T-cell (primary cell): ENCODE results near the gene UTP14A. TPM values are rescaled to one million over a fixed set of nuclear protein-coding genes. Genes with fewer than 3 reads are reported as not detected.

Source experiments
- ATAC-seq, 4 experiments: fragments of 200-7000 bp in 3 of 4; fragments of 150-1000 bp in 1 of 4; cut with Tn5 transposase; replicated peaks in 1 of 4; 1 replicate in 3 of 4; 2 replicates in 1 of 4; pipeline ENCODE4 v1.10.0; 2021; ENCODE audit warnings: moderate library complexity in 3 of 4, mild to moderate bottlenecking in 2 of 4, moderate number of reproducible peaks in 1 of 4
- CTCF ChIA-PET, 2 donors: fragments of 300-600 bp; sonication (Branson Sonifier 250); formaldehyde crosslinking; loops; one replicate each; lab custom pipeline; 2022; ENCODE audit warnings: antibody characterized with exemption in 2 of 2; lab: Charles Lee
- POLR2A ChIA-PET, 2 donors: fragments of 300-600 bp; sonication (Branson Sonifier 250); formaldehyde crosslinking; loops; one replicate each; lab custom pipeline; 2022; ENCODE audit warnings: antibody characterized with exemption in 2 of 2; lab: Charles Lee
- DNase-seq, 35 experiments: peaks; one replicate each; pipeline versions ENCODE4 v3.0.0 to v3.0.0-alpha.2; 2013 to 2023
- H3K27ac ChIP-seq: one replicate; pipeline ENCODE4 v1.5.1; 2013; ENCODE audit warnings: low read length
- H3K27me3 ChIP-seq, 2 experiments: replicated peaks in 1 of 2; 1 replicate in 1 of 2; 2 replicates in 1 of 2; pipeline versions ENCODE4 v1.6.1 to v1.7.0; 2013; ENCODE audit warnings: low read length in 1 of 2, mixed read lengths in 1 of 2; ENCODE audit not compliant: control insufficient read depth in 2 of 2, insufficient read depth in 2 of 2; ENCODE audit errors: extremely low read depth in 1 of 2
- H3K36me3 ChIP-seq, 2 donors: 1 replicate in 1 of 2; 2 replicates in 1 of 2; pipeline versions ENCODE4 v1.6.1 to v1.7.0; 2013; ENCODE audit warnings: low read length in 1 of 2; ENCODE audit not compliant: control insufficient read depth in 2 of 2, insufficient read depth in 1 of 2; ENCODE audit errors: extremely low read depth in 1 of 2
- H3K4me1 ChIP-seq, 2 experiments: 1 replicate in 1 of 2; 2 replicates in 1 of 2; pipeline versions ENCODE4 v1.6.1 to v1.7.0; 2013; ENCODE audit warnings: low read length in 2 of 2, mixed read lengths in 1 of 2; ENCODE audit not compliant: insufficient read depth in 2 of 2, control insufficient read depth in 1 of 2; ENCODE audit errors: extremely low read depth in 1 of 2
- H3K4me3 ChIP-seq, 2 donors: 1 replicate in 1 of 2; 2 replicates in 1 of 2; pipeline versions ENCODE4 v1.5.1 to v1.7.0; 2013; ENCODE audit warnings: mild to moderate bottlenecking in 2 of 2, low read length in 1 of 2, moderate library complexity in 1 of 2; ENCODE audit not compliant: control insufficient read depth in 1 of 2; ENCODE audit errors: extremely low read depth in 1 of 2
- H3K9me3 ChIP-seq: 2 replicates; pipeline ENCODE4 v1.7.0; 2013
- H3K27ac Mint-ChIP-seq, 2 donors: one replicate each; pipeline ENCODE4 v1.8.0; 2020 to 2021; ENCODE audit warnings: mild to moderate bottlenecking in 2 of 2, mixed read lengths in 2 of 2
- H3K27me3 Mint-ChIP-seq, 2 donors: one replicate each; pipeline ENCODE4 v1.8.0; 2021 to 2022; ENCODE audit warnings: mixed read lengths in 2 of 2
- H3K36me3 Mint-ChIP-seq: one replicate; pipeline ENCODE4 v1.8.0; 2021; ENCODE audit warnings: mixed read lengths
- H3K4me1 Mint-ChIP-seq, 3 donors: one replicate each; pipeline ENCODE4 v1.8.0; 2020 to 2022; ENCODE audit warnings: mixed read lengths in 3 of 3, mild to moderate bottlenecking in 1 of 3
- H3K4me3 Mint-ChIP-seq, 3 donors: one replicate each; pipeline ENCODE4 v1.8.0; 2020 to 2022; ENCODE audit warnings: mild to moderate bottlenecking in 3 of 3, mixed read lengths in 3 of 3, moderate library complexity in 3 of 3
- H3K9me3 Mint-ChIP-seq, 3 donors: one replicate each; pipeline ENCODE4 v1.8.0; 2020 to 2022; ENCODE audit warnings: mixed read lengths in 3 of 3
- WGBS: methylation state at CpG from one replicate; pipeline ENCODE4 v1.1.5; 2013; ENCODE audit warnings: missing lambda C conversion rate; ENCODE audit not compliant: insufficient coverage; 5-methylcytosine and 5-hydroxymethylcytosine counted together
- total RNA-seq, 35 experiments: library from RNA in 6 of 35; stranded (reverse) in 6 of 35; fragments of 120-200 nt in 1 of 35; gene quantifications; one replicate each; pipeline versions ENCODE4 v1.2.1 to v1.2.4 and lab custom pipeline; 2013 to 2026

UTP14A gene
- total RNA-seq, 5 donors from 2014 or later (not counting 1 experiment from before 2014, with no cell fraction given): 10.7 to 21.7 (median 18.7) TPM

- Mint-ChIP-seq H3K27me3 (no peaks in the 10 kb centered on the region), H3K36me3 (no peaks in the 10 kb centered on the region), H3K27ac (peak overlapping the region; percentile 58 to 66), H3K4me1 (peaks cover 15 to 34% (median 21%) of the 10 kb centered on the region in 3 donors), H3K9me3 (no peaks in the 10 kb centered on the region), H3K4me3 (peak overlapping the region in 1 of 3 donors; percentile 68)
- CTCF ChIA-PET: no interaction called here
- Histone ChIP-seq H3K27me3 (no peaks in the 10 kb centered on the region), H3K4me1 (peaks cover 5 to 34% of the 10 kb centered on the region in 2 experiments), H3K9me3 (no peaks in the 10 kb centered on the region), H3K36me3 (no peaks in the 10 kb centered on the region), H3K27ac (no peak overlapping the region), H3K4me3 (no peak overlapping the region)
- WGBS: no CpG with 5 or more reads among the region's 13 CpGs
- no peak for DNase-seq
- ATAC-seq: no peak
- POLR2A ChIA-PET: no interaction called here
These were observed 53.0 kb downstream of the UTP14A start for GRCh38 chrX:129958814-129959492.

- peaks cover 15 to 34% (median 21%) of the 10 kb centered on the region in 3 donors for H3K4me1 Mint-ChIP-seq
- CTCF ChIA-PET: no interaction called here
- Histone ChIP-seq H3K27ac (no peak overlapping the region), H3K36me3 (no peaks in the 10 kb centered on the region), H3K4me1 (peaks cover 5 to 34% of the 10 kb centered on the region in 2 experiments), H3K4me3 (no peak overlapping the region), H3K9me3 (no peaks in the 10 kb centered on the region), H3K27me3 (no peaks in the 10 kb centered on the region)
- no peak overlapping the region for H3K27ac Mint-ChIP-seq
- POLR2A ChIA-PET: no interaction called here
- no peaks in the 10 kb centered on the region for H3K36me3 Mint-ChIP-seq
- DNase-seq (no peak), ATAC-seq (no peak)
- H3K27me3 Mint-ChIP-seq: no peaks in the 10 kb centered on the region
- H3K4me3 Mint-ChIP-seq: no peak overlapping the region
- WGBS: 94% methylated on average over 3 of the region's 19 CpGs
- H3K9me3 Mint-ChIP-seq: no peaks in the 10 kb centered on the region
These were observed 53.5 kb downstream of the UTP14A start for GRCh38 chrX:129959493-129959832.

- POLR2A ChIA-PET: interaction anchor here (0.6 kb wide), 4 partner anchors 14 to 66 kb away, joined by 3 read pairs; no protein-coding TSS in a partner anchor
- H3K4me3 Mint-ChIP-seq: peak overlapping the region; percentile 64 to 75 (median 74)
- no peaks in the 10 kb centered on the region for H3K27me3 ChIP-seq
- DNase-seq (peak in 32 of 35 experiments; percentile 30 to 69 (median 50)), ATAC-seq (peak; percentile 88 to 92 (median 90))
- H3K36me3 Mint-ChIP-seq: no peaks in the 10 kb centered on the region
- H3K4me3 ChIP-seq: peak overlapping the region; percentile 43 to 52
- 42% methylated on average over 2 of the region's 26 CpGs for WGBS
- peaks cover 5 to 34% of the 10 kb centered on the region in 2 experiments for H3K4me1 ChIP-seq
- CTCF ChIA-PET: interaction anchor here (0.5 to 2.0 kb wide), 4 partner anchors 36 to 68 kb away, joined by 3 to 8 read pairs (median 4); no protein-coding TSS in a partner anchor
- H3K27me3 Mint-ChIP-seq: no peaks in the 10 kb centered on the region
- H3K36me3 ChIP-seq: no peaks in the 10 kb centered on the region
- peak overlapping the region; percentile 79 for H3K27ac ChIP-seq
- H3K27ac Mint-ChIP-seq: peak overlapping the region; percentile 90 to 92
- peaks cover 15 to 30% (median 19%) of the 10 kb centered on the region in 3 donors for H3K4me1 Mint-ChIP-seq
- H3K9me3 ChIP-seq: no peaks in the 10 kb centered on the region
- H3K9me3 Mint-ChIP-seq: no peaks in the 10 kb centered on the region
These were observed 55.5 kb downstream of the UTP14A start for GRCh38 chrX:129961180-129962083.

GRCh38 chrX:129963729-129964128, 57.8 kb downstream of the UTP14A start:
- H3K27ac ChIP-seq: no peak overlapping the region
- POLR2A ChIA-PET: no interaction called here
- 100% methylated on average over 2 of the region's 8 CpGs for WGBS
- H3K27me3 ChIP-seq: no peaks in the 10 kb centered on the region
- no peak for ATAC-seq
- no peak for DNase-seq
- H3K4me1 ChIP-seq: peaks cover 5 to 20% of the 10 kb centered on the region in 2 experiments
- CTCF ChIA-PET: no interaction called here
- H3K9me3 ChIP-seq: no peaks in the 10 kb centered on the region
- H3K36me3 Mint-ChIP-seq: no peaks in the 10 kb centered on the region
- peaks cover 9 to 16% (median 15%) of the 10 kb centered on the region in 3 donors for H3K4me1 Mint-ChIP-seq
- no peaks in the 10 kb centered on the region for H3K36me3 ChIP-seq
- H3K27me3 Mint-ChIP-seq: no peaks in the 10 kb centered on the region
- no peak overlapping the region for H3K4me3 Mint-ChIP-seq
- no peaks in the 10 kb centered on the region for H3K9me3 Mint-ChIP-seq
- no peak overlapping the region for H3K4me3 ChIP-seq
- no peak overlapping the region for H3K27ac Mint-ChIP-seq

GRCh38 chrX:129965166-129965565, 59.2 kb downstream of the UTP14A start:
- peaks cover 9 to 15% (median 13%) of the 10 kb centered on the region in 3 donors for H3K4me1 Mint-ChIP-seq
- ChIA-PET CTCF (no interaction called here), POLR2A (interaction anchor here in 1 of 2 donors (0.5 kb wide), 1 partner anchor 27 kb away, joined by 5 read pairs; no protein-coding TSS in a partner anchor)
- ATAC-seq: no peak
- Histone ChIP-seq H3K9me3 (no peaks in the 10 kb centered on the region), H3K27ac (no peak overlapping the region), H3K36me3 (no peaks in the 10 kb centered on the region), H3K4me1 (peaks cover 5 to 20% of the 10 kb centered on the region in 2 experiments), H3K4me3 (no peak overlapping the region), H3K27me3 (no peaks in the 10 kb centered on the region)
- DNase-seq: no peak
- no peak overlapping the region for H3K4me3 Mint-ChIP-seq
- no peaks in the 10 kb centered on the region for H3K36me3 Mint-ChIP-seq
- H3K27me3 Mint-ChIP-seq: no peaks in the 10 kb centered on the region
- H3K9me3 Mint-ChIP-seq: no peaks in the 10 kb centered on the region
- WGBS: no CpG with 5 or more reads among the region's 6 CpGs
- no peak overlapping the region for H3K27ac Mint-ChIP-seq

GRCh38 chrX:129968968-129969367, 63.0 kb downstream of the UTP14A start:
- ChIA-PET CTCF (no interaction called here), POLR2A (interaction anchor here in 1 of 2 donors (0.7 kb wide), 1 partner anchor 162 kb away, joined by 5 read pairs; no protein-coding TSS in a partner anchor)
- no peak overlapping the region for H3K4me3 ChIP-seq
- no peaks in the 10 kb centered on the region for H3K27me3 ChIP-seq
- Mint-ChIP-seq H3K36me3 (no peaks in the 10 kb centered on the region), H3K4me3 (no peak overlapping the region), H3K9me3 (no peaks in the 10 kb centered on the region), H3K27me3 (peaks cover 0 to 5% of the 10 kb centered on the region in 2 donors), H3K27ac (no peak overlapping the region), H3K4me1 (no peaks in the 10 kb centered on the region)
- ATAC-seq (no peak), DNase-seq (no peak)
- H3K9me3 ChIP-seq: no peaks in the 10 kb centered on the region
- WGBS: no CpG with 5 or more reads among the region's 3 CpGs
- no peaks in the 10 kb centered on the region for H3K4me1 ChIP-seq
- H3K36me3 ChIP-seq: no peaks in the 10 kb centered on the region
- no peak overlapping the region for H3K27ac ChIP-seq
